GM11168 (cell line): Measurements from ENCODE around the gene HLCS.

Experiments used
- in situ Hi-C: fragments of 300-500 bp; cut with MboI; formaldehyde crosslinking; loops from one replicate; pipeline ENCODE4 v1.12.0; 2022; ENCODE audit warnings: low sequenced_read_pairs; ENCODE audit not compliant: unreplicated experiment

HLCS gene

DNA sequence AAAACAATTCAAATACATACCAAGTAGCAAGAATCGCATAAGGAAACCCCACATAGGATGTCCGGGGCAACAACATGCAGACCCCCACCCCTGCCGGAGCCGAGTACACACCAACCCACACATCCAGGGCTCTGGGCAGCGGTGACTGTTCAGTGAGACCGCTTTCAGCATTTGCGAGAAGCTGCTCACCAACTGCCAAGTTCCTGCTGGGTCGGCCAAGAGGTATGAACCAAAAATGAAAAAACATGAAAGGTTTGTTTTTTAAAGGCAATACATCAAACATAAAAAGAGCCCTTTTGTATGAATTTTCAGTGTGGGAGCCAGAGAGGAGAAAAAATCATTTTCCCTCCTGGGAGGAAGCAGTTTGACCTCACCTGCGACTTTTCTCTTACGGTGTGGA lies 175.3 kb downstream of the HLCS start:
- in situ Hi-C loops: no loop called here

DNA sequence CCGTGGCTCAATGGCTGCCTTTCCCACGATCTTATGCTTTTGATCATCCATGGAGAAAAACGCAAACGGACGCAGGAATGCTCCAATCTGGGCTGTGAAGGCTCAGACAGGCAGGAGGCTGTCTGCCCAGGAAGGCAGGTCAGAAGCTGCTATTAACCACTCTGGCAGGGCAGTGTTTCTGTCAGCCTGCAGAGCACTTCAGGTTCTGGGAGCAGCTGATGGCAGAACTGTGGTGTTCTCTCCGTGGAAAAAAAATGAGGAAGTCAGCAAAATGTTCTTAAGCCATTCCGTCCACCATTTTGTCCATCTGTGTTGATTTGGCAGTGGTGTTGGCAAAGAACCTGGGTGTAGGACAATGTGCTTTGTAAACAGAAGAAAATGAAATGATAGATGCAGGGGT lies 175.9 kb downstream of the HLCS start:
- in situ Hi-C loops: no loop called here

DNA sequence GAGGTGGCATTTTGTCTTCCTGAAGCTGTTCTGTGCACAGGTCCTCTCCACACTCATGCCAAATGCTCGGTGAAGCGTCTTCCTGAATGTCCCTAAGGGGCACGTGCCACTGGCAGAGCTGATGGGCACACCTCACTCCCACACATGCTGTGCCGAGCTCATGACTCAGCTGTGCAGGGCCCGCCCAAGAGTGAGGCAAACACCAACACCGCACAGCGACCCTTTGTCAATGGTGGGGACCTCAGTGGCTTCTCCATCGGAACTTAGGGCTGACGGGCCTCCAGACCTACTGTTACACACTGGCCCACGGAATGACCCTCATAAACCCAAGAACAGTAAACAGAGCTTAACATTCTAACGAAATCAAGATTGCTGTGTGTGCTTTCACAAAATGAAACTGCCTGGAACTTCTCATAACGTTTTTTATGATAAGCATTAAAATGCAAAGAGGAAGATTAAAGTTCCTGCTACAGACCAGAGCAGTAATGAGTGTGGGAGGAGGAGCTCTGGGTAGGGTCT lies 178.3 kb downstream of the HLCS start:
- in situ Hi-C loops: no loop called here

DNA sequence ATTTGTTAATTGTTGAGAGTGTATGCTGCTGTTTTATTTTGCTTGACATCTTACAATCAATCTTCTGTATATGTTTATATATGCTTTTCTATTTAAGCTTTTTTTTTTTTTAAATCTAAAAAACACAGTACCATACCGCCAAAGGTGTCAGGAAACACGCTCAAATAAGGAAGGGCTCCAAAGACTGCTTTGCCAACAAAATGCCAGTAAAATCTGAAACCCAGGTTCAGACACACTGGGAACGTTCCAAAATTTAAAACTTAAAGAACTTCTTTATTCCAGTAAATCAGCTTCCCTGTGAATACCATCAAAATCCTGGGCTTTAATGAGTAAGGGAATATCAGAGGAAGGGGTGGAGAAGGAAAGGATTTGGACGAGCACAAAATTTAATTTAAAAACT lies 180.3 kb downstream of the HLCS start:
- in situ Hi-C loops: no loop called here

DNA sequence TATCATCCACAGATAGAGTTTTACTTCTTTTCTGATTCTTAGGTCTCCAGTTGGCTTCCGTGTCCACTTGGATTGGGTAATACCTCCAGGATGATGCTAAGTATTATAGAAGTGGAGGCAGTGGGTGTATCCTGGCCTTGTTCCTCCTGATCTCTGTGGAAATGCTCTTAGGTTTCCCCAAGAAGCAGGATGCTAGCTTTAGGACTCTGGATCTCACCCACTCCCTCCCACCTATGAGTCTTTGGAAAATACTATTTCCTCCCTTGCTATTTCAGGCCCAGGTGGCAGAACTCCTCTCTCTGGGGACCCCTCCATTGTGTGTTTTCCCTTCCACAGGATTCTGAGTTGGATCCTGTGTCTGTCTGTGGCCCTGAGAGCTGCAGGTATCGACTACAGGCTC lies 180.9 kb downstream of the HLCS start:
- in situ Hi-C loops: no loop called here

DNA sequence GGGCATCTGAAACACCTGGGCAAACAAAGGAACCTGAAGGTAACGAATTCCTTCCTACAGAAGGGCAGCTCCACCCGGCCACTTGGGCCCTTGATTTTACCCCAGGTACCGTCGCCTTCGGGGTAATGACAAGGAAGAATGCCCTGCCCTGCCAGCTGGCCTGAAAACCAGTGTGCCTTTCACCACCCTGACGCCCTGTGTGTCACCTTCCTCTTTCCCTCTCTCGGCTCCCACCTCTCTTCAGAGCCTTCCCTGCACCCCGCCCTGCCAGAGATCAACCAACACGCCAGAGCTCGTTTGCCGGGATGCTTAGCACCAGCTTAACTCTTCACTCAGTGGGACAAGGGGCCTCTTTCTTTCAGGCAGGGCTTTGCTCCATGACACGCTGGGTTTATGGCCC lies 181.5 kb downstream of the HLCS start:
- in situ Hi-C loops: no loop called here

DNA sequence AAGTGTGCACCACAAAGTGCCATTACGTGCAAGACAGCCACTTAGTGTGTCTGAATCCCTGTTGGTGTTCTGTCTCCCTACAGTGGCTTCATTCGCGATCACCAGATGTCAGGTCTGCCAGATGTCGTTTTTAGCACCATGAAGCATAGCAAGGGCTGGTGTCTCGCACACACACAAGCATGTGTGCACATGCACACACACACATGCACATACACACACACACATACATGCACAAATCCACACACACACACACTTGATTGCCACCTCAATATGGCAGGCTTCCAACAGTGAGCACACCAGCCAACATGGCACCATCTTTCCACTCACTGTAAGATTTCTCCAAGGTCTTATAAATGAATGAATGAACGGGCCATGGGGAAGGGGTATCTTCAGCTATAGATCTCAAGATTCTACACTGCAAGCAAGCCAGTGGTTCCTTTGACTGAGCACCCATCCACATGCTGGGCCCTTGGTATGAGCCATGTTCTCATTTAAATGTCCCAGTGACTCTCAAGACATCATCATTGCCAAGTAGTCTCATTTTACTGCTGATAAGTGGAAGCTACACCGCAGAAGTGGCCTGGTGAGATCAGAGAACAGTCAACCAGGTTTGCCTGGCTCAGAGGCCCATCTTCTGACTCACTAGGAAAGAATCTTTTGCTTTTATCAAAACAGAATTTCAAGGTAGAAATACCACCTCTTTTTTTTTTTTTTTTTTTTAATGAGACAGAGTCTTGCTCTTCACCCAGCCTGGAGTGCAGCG lies 182.7 kb downstream of the HLCS start:
- in situ Hi-C loops: no loop called here

DNA sequence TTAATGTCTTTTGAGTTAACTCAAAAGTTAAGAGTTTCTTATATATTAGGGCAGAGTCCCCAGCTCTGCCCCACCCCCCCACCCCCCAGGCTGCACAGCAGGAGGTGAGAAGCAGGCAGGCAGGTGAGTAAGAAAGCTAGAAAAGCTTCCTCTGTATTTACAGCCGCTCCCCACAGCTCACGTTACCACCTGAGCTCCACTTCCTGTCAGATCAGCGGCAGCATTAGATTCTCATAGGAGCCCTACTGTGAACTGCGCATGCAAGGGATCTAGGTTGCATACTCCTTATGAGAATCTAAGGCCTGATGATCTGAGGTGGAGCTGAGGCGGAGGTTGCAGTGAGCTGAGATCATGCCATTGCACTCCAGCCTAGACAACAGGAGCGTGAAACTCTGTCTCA lies 185.6 kb downstream of the HLCS start:
- in situ Hi-C loops: no loop called here

DNA sequence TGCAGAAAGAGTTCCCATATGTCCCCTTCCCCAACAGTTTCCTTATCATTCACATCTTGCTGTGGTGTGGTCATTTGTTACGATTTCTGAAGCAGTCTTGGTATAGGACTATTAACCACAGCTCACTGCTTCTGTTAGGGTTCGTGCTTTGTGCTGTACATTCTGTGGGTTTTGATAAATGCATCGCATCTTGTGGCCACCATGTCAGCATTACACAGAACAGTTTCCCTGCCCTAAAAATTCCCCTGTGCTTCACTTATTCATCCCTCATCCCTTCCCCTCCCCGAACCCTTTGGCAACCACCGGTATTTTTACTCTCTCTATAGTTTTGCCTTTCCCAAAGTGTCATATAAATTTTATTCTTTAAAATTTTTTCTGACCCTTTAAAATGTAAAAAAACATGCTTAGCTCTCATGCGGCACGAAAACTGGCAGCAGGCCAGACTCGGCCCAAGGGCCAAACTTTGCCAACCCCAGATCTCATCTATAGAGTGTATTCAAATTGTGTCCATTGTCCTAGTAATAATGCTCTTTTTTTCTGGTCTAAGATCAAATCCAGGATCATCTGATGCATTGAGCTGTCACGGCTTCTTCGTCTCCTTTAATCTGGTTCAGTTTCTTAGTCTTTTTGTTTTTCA lies 189.4 kb downstream of the HLCS start:
- in situ Hi-C loops: no loop called here

DNA sequence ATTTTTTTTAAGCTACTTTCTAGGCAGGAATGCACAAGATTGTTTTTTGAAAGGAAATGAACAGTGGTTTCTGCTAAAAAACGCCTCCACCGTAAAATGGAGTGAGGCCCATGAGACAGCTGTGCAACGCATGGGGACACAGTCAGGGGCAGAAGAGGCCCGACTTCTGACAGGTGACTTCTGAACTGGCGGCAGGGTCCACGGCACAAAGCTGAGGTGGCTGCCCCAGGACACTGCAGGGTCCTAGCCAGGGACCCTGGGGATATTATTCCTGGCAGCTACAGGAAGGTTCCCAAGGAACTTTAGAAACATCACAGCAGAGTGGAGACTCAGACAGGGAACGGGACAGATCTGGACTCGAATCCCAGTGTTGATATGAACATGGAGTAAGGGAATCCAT lies 192.5 kb downstream of the HLCS start:
- in situ Hi-C loops: no loop called here

DNA sequence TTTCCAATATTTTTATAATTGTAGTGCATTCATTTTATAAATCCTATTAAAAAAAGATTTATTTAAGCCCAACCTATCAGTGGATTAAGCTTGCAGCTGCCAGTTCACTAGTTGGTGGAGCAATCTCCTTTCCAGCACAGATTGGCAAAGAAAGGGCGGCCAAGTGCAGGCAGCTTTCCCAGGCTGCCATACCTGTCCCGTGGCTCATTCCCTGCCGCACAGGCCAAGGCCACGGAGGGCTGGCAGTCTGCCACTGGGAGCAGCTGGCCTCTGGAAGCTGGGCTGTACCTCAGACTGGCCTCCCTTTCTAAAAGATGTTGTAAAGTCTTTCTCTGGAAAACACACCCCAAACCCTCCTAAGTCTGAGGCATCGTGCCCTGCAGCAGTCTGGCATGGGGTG lies 193.4 kb downstream of the HLCS start:
- in situ Hi-C loops: no loop called here

DNA sequence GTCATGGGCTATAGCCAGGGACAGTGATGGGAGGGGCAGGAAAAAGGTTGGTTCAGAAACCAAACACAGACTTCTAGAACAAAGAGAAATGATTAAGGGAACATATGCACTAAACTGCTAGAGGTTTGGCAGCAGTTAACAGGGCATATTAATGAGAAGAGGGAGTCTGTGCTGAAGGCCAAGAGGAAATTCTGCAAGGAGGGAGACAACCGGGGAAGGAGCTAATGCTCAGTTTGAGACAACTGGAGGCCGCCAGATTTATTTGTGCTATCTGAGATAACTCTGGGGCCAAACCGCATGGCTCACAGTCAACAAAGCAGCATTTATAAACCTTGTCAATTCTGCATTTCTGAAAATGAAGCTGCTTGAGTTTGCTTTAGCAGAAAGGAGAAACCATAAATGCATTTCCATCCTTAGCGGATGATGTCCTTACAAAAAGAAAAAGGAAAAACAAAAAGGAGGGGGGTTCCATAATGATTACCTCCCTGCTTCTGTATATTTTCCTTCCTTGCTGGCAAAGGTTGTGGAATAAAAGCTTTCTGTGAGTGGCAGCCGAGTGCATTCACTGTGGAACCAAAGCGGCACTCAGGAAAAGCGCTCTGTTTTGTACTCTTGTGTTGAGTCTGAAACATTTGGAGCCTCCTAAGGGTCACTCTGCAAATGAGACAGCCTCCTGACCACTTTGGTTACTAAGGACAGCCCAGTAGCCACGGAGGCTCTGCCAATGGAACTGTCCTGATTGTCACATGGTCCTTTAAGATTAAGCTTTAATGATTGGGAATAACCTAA lies 197.2 kb downstream of the HLCS start:
- in situ Hi-C loops: no loop called here

DNA sequence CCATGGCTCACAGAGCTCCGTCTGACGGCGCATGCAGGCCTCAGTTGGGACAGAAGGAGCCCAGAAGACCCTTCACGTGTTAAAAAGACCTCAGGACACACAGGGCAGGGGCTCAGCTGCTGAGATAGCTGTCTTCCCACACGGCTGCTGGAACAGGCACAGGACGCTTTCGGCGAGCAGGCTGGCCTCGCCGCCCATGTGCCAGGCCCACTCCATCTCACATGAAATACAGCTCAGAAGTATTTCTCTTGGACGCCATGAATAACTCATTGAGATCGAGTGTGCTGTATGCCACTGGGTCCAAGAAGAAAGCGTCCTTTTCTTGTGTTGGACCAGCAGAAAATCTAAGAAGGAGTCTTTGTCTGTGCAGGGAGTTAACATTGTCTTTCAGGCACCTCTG lies 198.0 kb downstream of the HLCS start:
- in situ Hi-C loops: no loop called here

DNA sequence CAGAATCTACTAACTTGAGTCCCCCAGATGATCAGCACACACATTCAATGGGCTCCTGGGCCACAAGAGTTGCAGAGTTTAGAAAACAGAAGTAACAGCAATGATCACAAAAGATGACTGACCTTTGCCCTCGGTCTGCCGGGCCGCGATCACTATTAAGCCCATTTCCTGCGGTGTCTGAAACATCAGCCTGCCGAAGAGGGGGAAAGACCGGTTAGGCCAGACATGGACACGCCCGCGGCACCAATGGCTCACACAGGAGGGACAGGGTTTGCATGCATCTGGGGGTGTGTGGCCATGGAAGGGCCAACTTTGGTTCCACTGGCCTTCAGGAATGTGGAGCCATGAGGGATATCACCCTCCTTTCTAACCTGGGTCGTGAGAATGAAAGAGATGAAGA lies 199.4 kb downstream of the HLCS start:
- in situ Hi-C loops: no loop called here

DNA sequence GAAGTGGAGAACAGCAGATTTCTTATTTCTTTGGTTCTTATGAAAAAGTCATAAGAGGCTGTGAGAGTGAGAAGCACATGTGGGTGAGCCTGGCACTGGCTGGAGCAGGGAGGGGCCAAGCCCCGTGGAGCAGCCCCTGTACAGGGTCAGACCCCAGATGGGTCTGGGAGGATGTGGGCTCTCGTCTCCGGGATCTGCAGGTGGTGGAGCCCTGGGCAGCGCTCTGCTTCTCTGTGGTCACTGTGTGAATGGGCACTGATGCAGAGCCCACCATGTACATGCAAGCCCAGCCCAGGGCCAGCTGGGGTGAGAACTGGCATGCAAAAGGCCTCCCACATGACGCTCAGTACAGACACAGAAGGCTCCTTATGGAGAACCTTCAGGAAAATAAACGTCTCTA lies 200.0 kb downstream of the HLCS start:
- in situ Hi-C loops: no loop called here

DNA sequence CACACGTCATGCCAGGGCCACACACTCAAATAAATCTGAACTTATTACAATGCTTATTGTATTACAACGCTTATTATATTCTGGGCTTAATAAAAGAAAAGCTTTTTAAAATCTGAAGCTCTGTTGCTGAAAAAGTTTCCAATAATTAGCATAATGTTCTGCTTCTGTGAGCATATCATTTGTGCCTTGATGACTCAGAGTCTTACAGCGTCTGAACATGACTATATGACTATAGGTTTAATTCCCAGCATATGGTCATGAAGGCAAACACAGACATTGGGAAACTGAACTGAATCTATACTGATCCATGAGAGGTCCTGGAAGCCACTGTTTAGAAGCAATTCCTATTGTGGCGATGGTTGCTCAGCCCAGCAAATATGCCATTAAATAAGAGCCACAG lies 201.2 kb downstream of the HLCS start:
- in situ Hi-C loops: no loop called here

DNA sequence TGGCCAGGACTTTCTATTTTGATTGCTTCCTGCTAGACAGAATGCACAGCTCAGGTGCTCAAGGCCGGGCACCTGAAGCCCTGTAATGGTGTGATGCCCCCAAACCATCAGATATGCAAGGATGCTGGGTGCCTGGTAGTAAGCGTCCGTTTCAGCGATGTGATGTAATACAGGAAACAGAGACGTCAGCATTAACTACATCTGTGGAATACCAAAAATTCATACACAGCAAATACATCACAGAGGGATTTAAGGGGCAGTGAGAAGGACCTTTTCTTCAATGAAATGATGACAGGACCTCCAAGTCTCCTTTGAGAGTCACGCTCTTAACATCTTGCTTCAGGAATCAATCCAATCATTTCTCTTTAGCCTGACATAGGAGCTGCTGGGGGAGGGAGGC lies 203.2 kb downstream of the HLCS start:
- in situ Hi-C loops: no loop called here

DNA sequence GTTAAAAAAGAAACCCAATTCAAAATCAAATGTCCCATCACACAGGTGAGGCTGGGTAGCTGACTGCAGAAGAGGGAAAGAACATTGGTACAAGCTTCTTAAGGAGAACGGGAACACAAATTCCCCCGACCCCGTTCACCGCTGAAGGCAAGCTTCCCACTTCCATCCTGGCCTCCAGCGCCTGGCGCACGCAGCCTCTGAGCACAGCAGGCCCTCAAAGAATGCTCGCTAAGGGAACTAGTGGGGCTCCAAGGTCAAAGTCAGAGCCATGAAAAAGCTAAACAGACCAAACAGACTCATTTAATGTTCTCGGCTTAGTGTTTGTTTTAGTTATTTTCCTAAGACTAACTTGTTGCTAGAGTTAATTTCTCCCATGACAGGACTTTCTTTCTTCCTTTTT lies 203.8 kb downstream of the HLCS start:
- in situ Hi-C loops: no loop called here

DNA sequence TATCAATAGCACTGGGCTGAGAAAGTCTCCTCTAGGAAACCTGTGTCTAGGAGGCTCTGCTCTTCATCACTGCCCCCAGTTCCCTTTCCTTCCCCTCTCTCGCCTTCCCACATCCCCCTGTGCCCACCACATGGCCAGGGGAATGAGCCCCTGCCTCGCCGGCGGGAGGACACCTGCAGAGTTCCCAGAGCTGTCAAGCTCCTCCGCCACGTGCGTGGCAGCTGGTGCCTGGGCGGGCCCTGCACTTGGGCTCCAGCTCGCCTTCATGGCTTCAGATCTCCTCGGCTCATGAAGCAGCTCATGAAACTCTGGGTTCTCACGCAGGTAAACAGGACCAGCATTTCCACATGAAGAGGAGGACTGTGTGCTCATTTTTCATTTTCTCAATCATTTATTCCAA lies 204.8 kb downstream of the HLCS start:
- in situ Hi-C loops: no loop called here

DNA sequence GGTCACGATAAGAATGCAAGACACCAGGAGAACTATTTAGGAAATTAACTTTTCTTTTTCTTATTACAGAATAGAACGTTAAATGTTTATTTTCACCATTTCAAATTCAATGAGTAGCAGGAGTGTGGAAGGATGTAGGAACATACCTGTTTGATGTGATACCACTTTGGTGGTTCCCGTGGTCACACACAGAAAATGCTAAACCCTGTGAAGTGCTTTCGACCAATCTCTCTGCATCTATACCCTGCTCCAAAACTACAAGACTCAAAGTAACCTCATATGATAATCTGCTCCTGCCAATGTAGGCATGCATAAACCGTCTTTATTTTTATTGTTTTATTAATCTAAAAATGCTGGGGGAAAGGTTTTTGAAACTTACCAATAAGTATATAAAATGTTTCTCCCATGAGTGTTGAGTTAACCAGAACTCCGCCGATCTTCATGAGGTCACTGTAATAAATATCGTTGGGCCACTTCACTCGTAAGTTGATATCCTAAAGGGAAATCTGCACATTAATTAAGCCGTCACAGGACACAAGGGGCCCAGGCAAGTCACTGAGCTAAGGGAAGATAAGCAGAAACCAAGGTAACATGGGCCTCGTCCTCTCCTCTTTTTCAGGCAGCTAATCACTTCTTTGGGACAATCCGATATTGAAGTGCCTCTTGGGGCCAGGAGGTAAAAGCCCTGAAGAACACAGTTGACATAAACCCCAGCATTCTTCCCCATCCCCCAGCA lies 207.0 kb downstream of the HLCS start:
- in situ Hi-C loops: no loop called here

DNA sequence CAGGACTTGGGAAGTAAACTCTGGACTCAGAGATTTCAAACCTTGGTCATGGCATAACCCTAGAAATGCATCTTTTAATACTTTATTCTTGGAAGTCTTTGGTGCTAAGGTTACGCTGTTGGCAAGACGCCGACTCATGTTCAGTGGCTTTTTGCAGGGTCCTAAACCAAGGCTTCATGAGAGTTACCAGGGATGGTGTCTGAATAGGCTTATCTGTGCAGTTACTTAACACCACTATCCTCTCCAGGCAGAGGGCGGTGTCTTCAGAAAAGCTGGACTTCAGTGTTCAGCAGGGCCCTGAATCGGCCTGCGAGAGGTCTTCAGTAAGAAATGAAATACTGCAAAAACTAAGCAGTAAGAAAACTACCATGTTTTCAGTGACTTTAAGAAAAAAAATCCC lies 209.3 kb downstream of the HLCS start:
- in situ Hi-C loops: no loop called here
